ENCODE results near the gene ME3.

DNA sequence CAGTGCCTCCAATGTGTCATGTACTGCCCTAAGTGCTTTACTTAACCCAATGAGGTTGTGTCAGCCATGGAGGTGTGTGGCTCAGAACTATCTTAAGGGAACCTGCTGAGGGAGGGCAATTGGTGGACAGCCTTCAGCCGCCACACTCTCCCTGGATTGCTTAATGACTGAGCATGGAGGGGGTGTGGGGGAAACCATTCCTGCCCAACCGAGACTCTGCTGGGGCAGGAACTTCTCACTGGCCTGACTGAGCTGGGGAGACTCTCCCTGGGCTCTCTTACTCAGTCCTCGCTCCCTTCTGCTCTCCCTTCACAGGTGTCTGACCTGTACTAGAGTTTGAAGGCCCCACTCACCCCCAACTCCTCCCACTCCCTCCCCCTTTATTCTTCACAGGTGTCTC, 183.0 kb downstream of the ME3 start:
- TF ChIP-seq, protein P1, sequence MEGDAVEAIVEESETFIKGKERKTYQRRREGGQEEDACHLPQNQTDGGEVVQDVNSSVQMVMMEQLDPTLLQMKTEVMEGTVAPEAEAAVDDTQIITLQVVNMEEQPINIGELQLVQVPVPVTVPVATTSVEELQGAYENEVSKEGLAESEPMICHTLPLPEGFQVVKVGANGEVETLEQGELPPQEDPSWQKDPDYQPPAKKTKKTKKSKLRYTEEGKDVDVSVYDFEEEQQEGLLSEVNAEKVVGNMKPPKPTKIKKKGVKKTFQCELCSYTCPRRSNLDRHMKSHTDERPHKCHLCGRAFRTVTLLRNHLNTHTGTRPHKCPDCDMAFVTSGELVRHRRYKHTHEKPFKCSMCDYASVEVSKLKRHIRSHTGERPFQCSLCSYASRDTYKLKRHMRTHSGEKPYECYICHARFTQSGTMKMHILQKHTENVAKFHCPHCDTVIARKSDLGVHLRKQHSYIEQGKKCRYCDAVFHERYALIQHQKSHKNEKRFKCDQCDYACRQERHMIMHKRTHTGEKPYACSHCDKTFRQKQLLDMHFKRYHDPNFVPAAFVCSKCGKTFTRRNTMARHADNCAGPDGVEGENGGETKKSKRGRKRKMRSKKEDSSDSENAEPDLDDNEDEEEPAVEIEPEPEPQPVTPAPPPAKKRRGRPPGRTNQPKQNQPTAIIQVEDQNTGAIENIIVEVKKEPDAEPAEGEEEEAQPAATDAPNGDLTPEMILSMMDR (IDR thresholded peaks at IDR 0.05) = no peak
- no peak for TF ChIP-seq POLR2A (IDR thresholded peaks at IDR 0.05)
